ENCODE data around the gene HTR4.

HTR4 gene

DNA sequence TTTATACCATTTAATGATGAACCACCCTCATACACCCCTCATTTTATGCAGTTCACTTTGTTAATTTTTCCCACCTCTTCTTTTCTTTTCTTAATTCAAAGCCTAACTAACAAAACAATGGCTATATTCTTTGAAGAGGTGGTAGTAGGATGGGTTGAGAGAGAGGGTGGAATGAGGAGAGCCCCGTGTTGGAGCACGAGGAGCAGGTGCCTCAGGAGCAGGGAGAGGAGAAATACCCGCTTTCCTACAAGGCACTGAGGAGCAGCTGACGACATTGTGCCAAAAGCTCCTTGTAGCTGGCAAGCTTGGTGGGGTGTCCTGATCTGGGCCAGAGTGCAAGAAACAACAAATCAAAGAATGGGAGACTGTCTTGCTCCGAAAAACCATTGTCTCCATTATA is 129.6 kb downstream of the HTR4 start:
- DNase-seq = no peak

DNA sequence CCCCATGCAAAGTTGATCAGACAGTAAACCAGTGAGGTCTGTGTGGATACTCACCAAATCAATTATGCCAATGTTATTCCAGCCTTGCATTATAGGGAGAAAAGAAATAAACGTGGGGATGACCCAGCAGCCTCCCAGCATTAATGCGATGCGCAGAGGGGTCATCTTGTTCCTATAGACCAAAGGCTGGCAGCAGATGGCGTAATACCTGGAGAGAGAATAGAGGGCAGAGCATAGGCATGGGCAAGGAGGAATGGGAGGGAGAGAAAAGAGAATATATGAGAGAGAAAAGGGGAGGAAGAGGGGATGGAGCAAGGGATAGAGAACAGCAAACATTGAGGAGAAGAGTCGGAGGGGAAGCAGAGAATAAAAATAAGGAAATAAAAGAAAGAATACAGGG is 131.2 kb downstream of the HTR4 start:
- no peak for DNase-seq

GRCh38 chr5:148515460-148515859 is 138.9 kb downstream of the HTR4 start:
- no peak for DNase-seq

- no peak for DNase-seq
Measured at GRCh38 chr5:148514344-148514743, 140.0 kb downstream of the HTR4 start.

DNA sequence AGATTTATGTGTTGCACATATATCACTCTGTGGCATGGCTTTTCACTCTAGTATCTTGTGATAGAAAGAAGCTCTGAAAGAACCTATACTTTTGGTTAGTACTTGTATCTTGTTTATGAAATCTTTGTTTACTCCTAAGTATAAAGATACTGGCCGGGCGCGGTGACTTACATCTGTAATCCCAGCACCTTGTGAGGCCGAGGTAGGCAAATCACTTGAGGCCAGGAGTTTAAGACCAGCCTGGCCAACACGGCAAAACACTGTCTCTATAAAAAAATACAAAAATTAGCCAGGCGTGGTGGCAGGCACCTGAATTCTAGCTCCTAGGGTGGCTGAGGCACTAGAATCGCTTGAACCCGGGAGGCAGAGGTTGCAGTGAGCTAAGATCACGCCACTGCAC is 141.8 kb downstream of the HTR4 start:
- DNase-seq = no peak

GRCh38 chr5:148511810-148512347 is 142.4 kb downstream of the HTR4 start:
- DNase-seq = no peak

GRCh38 chr5:148509893-148510292 is 144.4 kb downstream of the HTR4 start:
- DNase-seq = no peak

DNA sequence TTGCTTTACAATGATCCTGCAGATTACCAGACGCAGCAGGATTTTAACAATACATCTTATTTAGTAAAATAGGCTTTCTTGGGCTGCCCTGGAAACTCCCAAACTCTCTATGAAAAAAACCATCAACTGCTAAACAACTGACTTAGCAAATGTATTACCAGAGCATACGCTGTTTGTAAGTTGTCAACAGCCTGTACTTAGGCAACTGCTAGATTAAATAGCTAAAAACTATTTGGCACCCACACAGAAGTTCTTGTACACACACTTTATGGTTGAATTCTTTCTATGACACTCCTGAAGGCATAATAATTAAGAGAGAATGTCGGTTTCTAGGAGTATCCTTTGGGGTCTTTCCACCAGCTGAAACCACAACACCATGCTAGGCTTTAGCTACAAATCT is 146.7 kb downstream of the HTR4 start:
- no peak for DNase-seq

- DNase-seq = no peak
Measured at GRCh38 chr5:148499452-148499851, 154.9 kb downstream of the HTR4 start.

GRCh38 chr5:148497757-148498156 is 156.6 kb downstream of the HTR4 start:
- no peak for DNase-seq

GRCh38 chr5:148492351-148492750 is 162.0 kb downstream of the HTR4 start:
- no peak for DNase-seq

DNA sequence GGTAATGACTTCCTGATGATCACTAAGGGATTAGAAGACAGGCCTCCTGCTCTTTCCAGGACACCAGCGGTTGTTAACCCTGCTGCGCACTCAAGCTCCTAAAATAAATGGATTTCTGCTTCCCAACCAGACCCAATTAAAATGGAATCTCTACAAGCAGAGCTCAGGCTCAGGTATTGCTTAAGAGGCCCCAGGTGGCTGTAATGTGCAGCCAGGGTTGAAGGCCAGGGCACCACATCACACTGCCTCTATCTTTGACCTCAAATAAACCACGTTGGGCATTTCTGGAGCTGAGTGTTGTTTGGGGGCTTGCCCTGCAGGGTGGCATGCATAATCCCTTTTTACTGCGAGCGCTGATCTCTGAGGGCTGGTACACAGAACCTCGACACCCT is 162.5 kb downstream of the HTR4 start:
- DNase-seq = no peak

GRCh38 chr5:148491015-148491792 is 163.1 kb downstream of the HTR4 start:
- DNase-seq = no peak

DNA sequence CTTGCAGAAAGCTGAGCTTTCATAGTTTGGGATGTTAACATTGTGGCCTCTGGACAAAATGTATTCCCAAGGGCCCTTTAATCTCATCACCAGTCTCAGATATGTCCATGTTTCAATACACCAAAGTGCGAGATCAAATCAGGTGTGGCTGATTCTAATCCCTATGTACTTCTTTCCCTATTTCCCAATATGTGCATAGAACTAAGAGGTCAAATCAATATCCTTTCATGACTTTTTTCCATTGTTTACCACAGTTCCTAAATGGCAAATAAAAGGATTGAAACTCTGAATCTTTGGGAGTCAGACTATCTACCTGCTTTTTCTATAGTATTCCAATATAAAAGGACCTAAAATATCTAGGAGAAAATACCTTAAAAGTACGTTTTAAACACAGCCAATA is 165.6 kb downstream of the HTR4 start:
- DNase-seq = no peak

DNA sequence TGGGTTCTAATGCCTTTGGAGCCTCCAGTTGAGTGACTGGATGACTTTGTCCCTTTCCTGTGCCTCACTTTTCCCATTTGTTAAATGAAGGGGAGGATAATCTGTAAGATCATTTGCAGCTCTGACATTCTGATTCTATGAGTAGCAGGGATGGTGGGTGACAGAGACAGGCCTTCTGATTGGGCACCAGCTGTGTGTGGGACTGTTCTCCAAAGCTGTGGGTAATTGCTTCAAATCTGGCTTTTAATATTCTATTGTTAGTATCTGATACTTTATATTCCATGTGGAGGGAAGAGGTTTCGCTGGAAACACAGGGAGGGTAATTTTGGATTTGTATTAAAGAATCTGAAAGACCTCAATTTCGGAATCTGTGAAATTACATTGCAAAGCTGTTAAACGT is 167.9 kb downstream of the HTR4 start:
- DNase-seq = no peak

DNA sequence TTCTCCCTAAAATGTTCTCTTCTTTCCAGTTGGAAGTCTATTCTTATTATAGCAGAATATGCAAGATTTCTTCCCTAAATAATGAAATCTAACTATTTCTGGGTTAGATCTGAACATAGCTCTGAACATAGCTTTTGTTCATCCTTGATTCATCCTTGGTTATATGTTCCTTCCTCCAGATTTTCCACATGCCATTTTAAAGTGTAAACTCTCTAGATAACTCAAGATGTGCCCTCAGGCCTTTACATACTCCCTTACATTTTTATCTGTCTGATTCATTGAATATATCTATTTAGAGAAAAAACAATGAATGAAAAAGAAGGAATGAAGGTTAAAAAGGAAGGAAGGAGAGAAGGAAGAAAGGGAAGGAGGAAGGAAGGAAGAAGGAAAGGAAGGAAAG is 169.7 kb downstream of the HTR4 start:
- no peak for DNase-seq

DNA sequence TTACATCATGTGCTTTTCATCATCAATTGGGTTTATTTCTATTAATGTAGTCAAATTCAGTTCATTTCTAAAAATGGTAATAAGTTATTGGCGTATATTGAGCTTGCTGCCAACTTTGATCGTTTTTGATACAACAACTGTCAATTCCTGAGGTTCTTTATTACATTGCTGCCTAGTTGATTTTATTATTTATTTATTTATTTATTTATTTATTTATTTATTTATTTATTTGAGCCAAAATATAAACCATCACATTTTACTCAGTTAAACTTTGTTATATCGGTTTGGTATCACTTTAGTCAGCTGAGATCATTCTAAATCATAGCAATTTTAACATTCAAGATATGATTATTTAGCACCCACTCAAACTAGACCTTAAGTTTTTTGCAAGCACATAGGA is 170.6 kb downstream of the HTR4 start:
- no peak for DNase-seq

DNA sequence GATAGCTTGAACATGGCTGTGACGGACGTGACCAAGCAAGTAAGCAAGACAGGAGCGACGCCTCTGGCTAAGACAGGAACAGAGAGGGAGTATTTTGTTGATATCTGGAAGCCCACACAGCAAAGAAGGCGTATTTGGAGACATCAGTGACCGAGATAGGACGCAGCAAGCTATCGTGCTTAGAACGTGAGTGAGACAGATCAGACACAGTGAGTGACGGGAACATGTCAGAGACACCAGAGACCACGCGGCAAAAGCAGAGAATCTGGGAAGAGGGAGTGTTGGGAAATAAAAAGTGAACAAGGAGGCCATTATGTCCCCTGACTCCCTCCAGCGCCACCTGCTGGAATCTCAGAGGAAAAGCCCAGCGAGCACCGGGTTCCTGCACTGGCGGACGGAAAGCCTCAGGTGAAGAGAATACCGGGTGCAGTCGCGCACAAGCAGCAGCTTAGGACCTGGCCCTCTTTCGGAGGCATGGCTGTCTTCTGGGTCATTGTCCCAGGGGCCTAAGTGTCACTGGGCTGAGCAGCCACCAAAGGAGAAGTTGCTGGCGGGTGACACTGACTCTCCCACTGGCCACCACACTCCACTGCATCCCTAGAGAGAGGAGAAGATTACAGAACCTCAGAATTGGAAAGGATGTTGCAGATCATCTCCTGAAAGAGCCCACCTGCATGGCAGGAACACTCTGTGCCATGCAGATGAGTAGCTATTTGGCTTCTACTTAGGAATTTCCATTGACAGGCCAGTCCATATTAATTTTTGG is 171.4 kb downstream of the HTR4 start:
- DNase-seq = peak; percentile 54

GRCh38 chr5:148482196-148482595 is 172.1 kb downstream of the HTR4 start:
- no peak for DNase-seq

DNA sequence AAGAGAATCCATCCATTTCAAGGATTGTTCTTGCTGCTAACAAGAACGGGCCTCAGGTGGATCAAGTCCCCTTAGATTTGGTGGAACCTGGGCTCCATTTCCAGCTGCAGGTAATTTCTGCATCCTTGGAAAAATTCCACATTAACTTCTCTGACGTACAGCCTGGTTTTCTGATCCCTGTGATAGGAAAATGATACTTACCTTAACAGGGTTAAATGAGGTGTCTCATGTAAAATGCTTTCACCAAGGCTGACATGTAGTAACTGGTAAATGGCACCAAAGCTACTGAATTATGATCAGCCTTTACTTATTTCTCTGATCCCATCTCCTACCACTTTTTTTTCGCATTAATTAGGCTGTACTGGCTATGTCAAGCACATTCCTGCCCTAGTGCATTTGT is 176.9 kb downstream of the HTR4 start:
- DNase-seq = no peak

- DNase-seq = no peak
Measured at GRCh38 chr5:148476302-148476701, 178.0 kb downstream of the HTR4 start.

DNA sequence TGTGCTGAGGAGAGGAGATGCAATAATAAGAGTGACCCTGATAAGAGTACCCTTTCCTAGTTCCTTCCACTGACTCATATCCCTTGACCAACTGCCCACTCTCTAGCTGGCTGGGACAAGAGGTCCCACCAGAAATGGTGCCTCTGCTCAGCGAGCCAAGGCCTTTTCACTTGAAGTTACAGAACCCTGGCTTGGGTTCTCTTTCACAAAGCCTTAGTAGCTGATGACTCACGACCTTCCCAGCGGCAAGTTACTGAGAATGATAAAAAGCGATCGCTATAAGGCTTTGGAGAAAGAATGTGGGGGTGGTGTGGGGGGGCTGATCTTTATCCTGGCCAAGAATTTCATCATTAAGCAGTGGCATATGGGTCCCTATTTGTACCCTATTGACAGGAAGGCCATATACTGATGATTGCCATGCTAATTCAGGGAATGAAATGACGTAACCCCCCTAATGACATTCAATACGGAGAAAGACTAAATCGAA is 180.3 kb downstream of the HTR4 start:
- DNase-seq = no peak

- DNase-seq = no peak
Measured at GRCh38 chr5:148471379-148471778, 182.9 kb downstream of the HTR4 start.

GRCh38 chr5:148469501-148469935 is 184.8 kb downstream of the HTR4 start:
- no peak for DNase-seq
